Peyer's patch (tissue), 4 donors: ENCODE results near the gene IQSEC2.

Experiments used
- CTCF ChIP-seq, 6 experiments: fragments of 450-650 bp in 4 of 6; fragments of 200-600 bp in 2 of 6; sonication (generic) in 1 of 6; IDR thresholded peaks; one replicate each; pipeline ENCODE4 v1.5.1; 2017 to 2019; ENCODE audit warnings: antibody characterized with exemption in 6 of 6, mild to moderate bottlenecking in 3 of 6, moderate library complexity in 1 of 6
- POLR2A ChIP-seq, 2 donors: fragments of 450-650 bp; IDR thresholded peaks; one replicate each; pipeline ENCODE4 v1.5.1; 2017; ENCODE audit warnings: antibody characterized with exemption in 2 of 2, mild to moderate bottlenecking in 2 of 2, moderate library complexity in 2 of 2

- TF ChIP-seq CTCF (IDR thresholded peaks at IDR 0.05) (no peak), POLR2A (IDR thresholded peaks at IDR 0.05) (no peak)
Observed at GRCh38 chrX:53246231-53246630, 35.2 kb downstream of the IQSEC2 start.
